GM18502 (cell line): ENCODE data around the gene SREBF1.
"Not testable (repeated sequence)": the region's sequence is repeated elsewhere in the genome, so short reads cannot be mapped to it uniquely, and the experiment has no call there.

Experiments
- ATAC-seq: cut with Tn5 transposase; IDR thresholded peaks from one replicate; pipeline ENCODE4 v1.9.1; 2021; ENCODE audit warnings: mild to moderate bottlenecking; ENCODE audit not compliant: unreplicated experiment, poor library complexity

Gene SREBF1

GRCh38 chr17:17814162-17815061 is 22.4 kb downstream of the SREBF1 start:
- no peak for ATAC-seq

DNA sequence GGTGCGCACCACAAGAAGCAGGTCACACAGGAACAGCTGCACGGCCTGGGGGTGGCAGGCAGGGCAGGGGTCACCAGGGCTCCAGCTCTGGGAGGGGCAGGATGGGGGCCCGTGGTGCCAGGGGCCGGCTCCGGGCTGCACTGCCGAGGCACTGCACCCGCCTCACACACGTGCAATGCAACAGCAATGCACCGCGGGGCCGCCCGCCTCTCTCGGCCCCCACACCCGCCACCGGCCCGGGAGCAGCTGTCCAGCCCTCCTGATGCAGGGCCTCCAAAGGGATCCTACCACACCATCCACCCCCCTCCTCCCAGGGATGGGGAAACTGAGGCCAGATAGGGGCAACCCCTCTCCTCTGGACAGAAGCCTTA is 23.1 kb downstream of the SREBF1 start:
- no peak for ATAC-seq

- no peak for ATAC-seq
These were observed 23.6 kb downstream of the SREBF1 start for GRCh38 chr17:17813055-17813724.

- peak; percentile 40 for ATAC-seq
These were observed 24.4 kb downstream of the SREBF1 start for GRCh38 chr17:17812211-17813054.

GRCh38 chr17:17811381-17812210 is 25.2 kb downstream of the SREBF1 start:
- ATAC-seq, result no peak

DNA sequence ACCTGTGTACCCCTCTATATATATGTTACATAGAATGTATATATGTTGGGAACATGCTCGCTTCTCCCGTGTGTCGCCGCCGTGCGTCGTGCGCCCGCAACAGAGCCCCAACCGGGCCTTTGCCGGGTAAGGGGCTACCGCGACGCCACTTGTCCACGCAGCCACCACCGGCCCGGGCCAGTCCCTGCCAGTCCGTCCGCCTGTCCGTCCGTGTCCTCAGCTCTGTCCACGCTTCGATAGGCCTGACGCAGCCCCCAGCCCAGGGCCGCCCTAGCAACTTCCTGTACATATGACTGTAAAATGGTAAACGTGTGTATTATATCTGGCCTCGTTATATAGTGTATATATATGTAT is 25.9 kb downstream of the SREBF1 start:
- ATAC-seq, result no peak

DNA sequence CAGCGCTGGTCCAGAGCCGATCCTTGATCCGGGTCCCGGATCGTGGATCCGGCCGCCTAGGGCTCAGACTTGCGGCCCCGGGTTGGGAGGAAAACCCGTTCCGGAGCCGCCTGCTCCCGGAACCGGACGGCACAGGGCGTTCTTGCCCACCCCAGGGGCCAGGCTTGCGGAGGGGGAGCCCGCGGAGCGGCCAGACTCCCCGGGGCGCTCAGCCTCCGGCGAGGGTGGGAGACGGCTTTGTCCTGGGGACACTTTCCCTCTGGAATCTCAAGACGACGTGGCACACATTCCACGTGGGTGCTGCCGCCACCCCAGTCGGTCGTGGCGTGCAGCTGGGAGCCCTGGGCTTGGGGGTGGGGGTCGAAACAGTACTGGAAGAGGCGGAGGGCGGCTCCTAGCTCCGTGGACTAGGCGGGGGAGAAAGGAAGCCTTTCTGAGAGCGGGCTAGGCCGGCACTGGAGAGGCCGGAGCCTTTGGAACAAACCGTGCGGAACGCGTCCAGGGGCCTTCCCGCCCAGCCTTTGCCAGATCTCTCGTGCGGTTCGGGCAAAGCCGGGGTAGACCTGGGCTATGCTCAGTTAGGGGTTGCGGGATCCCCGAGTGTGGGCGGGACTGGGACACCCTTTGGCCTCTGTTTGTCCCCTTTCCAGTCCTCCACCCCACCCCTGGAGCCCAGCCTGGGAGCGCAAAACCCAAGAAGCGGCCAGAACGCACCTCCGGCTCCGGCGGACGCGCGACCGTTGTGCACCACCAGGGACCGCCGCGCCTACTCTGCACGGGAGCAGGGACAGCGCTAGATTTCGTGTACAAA is 26.5 kb downstream of the SREBF1 start:
- no peak for ATAC-seq

- no peak for ATAC-seq
These were observed 27.2 kb downstream of the SREBF1 start for GRCh38 chr17:17809531-17810083.

- peak; percentile 66 for ATAC-seq
These were observed 27.9 kb downstream of the SREBF1 start for GRCh38 chr17:17808706-17809432.

GRCh38 chr17:17808200-17808599 is 28.6 kb downstream of the SREBF1 start:
- ATAC-seq, result not testable (repeated sequence)

GRCh38 chr17:17807440-17807839 is 29.3 kb downstream of the SREBF1 start:
- ATAC-seq, result no peak

DNA sequence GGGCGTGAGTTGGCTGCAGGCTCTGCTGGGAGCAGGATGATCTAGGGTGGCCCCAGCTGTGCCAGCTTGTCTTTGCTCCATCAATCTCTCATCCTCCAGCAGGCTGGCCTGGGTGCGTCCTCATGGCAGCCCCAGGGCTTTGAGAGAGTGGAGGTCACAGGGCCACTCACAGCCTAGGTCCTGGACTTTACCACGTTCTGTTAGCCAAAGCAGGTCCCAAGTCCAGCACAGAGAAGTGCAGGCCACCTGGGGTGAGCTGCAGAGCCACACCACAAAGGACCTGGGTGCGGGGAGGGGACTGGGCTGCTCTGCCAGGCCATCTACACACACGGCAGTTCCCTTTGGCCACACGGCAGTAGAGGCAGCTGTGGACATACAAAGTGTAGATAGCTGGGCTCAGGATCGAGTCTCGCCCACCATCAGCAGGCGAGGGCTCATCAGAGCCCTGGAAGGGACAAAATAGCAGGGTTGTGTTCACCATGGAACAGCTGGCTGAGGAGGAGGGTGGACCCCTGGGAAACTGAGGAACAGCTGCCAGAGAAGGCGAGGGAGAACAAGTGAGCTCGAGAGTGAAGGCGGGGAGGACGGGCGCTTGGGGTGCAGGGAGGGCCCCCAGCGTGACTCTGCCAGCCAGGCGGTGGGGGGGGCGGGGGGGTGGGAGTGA is 30.0 kb downstream of the SREBF1 start:
- ATAC-seq, result no peak

- ATAC-seq, result no peak
These were observed 30.8 kb downstream of the SREBF1 start for GRCh38 chr17:17806035-17806434.

GRCh38 chr17:17805575-17805974 is 31.2 kb downstream of the SREBF1 start:
- no peak for ATAC-seq

- no peak for ATAC-seq
These were observed 32.8 kb downstream of the SREBF1 start for GRCh38 chr17:17804007-17804406.

DNA sequence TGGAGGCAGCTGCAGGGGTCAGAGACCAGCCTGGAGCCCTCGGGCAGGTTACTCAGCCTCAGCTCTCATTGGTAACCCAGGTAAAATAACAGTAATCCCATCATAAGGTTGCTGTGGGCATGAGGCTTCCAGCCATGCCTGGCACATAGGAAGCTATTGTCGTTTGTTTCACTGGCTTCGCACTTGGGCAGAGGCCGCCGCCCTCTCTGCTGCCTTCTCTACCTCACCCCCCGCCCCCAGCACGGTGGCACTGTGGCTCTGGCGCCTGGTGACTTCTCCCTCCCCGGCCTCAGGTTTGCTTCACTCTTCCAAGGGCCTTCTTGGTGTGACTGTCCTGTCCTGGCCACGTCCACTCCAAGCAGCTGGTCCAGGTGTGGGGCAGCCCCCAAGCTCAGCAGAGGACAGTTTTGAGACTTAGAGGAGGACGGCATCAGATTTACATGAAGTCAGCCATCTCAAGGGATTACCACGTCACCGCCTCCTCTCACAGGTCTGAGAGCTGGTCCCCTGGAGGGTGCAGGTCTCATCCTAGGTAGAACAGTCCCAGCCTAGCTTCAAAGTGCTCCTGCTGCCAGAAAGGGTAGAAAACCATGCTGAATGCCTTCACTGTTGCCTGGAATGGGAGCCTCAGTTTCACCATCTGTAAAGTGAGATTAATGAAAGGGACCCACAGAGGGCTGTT is 34.8 kb downstream of the SREBF1 start:
- no peak for ATAC-seq

- no peak for ATAC-seq
These were observed 36.2 kb downstream of the SREBF1 start for GRCh38 chr17:17800504-17801021.
